ENCODE data around the gene PPCDC. TPM values are rescaled to one million over a fixed set of nuclear protein-coding genes. Genes with fewer than 3 reads are reported as not detected.

PPCDC gene
- total and polyA plus RNA-seq, 4 donors, result 7.4 to 9.3 (median 8.4) TPM

GRCh38 chr15:75029378-75030022 lies 6.1 kb downstream of the PPCDC start (continued):
- TF ChIP-seq CTCF (IDR thresholded peaks at IDR 0.05; ENCODE audit: low read depth, low read length, missing input control), result peak; percentile 97
- TF ChIP-seq GABPA (IDR thresholded peaks at IDR 0.05 in 1 of 2, conservative IDR thresholded peaks at IDR 0.05 in 1 of 2), result no peak

GRCh38 chr15:75030023-75030413 lies 6.6 kb downstream of the PPCDC start:
- peaks cover 7 to 22% (median 18%) of the 10 kb centered on the region in 4 donors for H3K4me1 ChIP-seq (ENCODE audit: control insufficient read depth in 4 of 4, insufficient read depth in 4 of 4, low read length in 3 of 4)
- H3K36me3 ChIP-seq (ENCODE audit: control insufficient read depth in 4 of 4, insufficient read depth in 3 of 4, low read depth in 1 of 4, low read length in 3 of 4), result no peaks in the 10 kb centered on the region
- 49% methylated on average over 2 of the region's 2 CpGs for WGBS
- H3K9me3 ChIP-seq (ENCODE audit: control insufficient read depth in 4 of 4, low read length in 3 of 4), result no peaks in the 10 kb centered on the region
- H3K27ac ChIP-seq (ENCODE audit: low read depth in 1 of 2, low read length in 2 of 2), result no peak overlapping the region
- H3K4me3 ChIP-seq (ENCODE audit: low read depth in 1 of 3, low read length in 3 of 3), result no peak overlapping the region
- TF ChIP-seq GABPA (IDR thresholded peaks at IDR 0.05 in 1 of 2, conservative IDR thresholded peaks at IDR 0.05 in 1 of 2) (no peak), FOXA2 (IDR thresholded peaks at IDR 0.05) (no peak), HNF4A (conservative IDR thresholded peaks at IDR 0.05) (no peak), MAX (IDR thresholded peaks at IDR 0.05) (no peak), RXRA (IDR thresholded peaks at IDR 0.05) (no peak), ATF3 (IDR thresholded peaks at IDR 0.05) (no peak), ZBTB33 (IDR thresholded peaks at IDR 0.05) (no peak), FOXA1 (IDR thresholded peaks at IDR 0.05) (no peak), JUND (IDR thresholded peaks at IDR 0.05) (no peak), YY1 (IDR thresholded peaks at IDR 0.05) (no peak)
- no peaks in the 10 kb centered on the region for H3K27me3 ChIP-seq (ENCODE audit: control insufficient read depth in 4 of 4, insufficient read depth in 4 of 4, low read length in 3 of 4)
- H3K9ac ChIP-seq (ENCODE audit: low read depth in 1 of 2, low read length in 2 of 2), result no peak overlapping the region
- no peak for DNase-seq (ENCODE audit: low spot score)

GRCh38 chr15:75030424-75030823 lies 7.0 kb downstream of the PPCDC start:
- DNase-seq (ENCODE audit: low spot score), result no peak
- H3K9ac ChIP-seq (ENCODE audit: low read depth in 1 of 2, low read length in 2 of 2), result no peak overlapping the region
- TF ChIP-seq TAF1 (conservative IDR thresholded peaks at IDR 0.05), result no peak
- no peak for TF ChIP-seq EGR1 (IDR thresholded peaks at IDR 0.05; ENCODE audit: low read depth in 2 of 2)
- no peak for TF ChIP-seq RAD21 (IDR thresholded peaks at IDR 0.05)
- no peak for TF ChIP-seq FOXA2 (IDR thresholded peaks at IDR 0.05)
- TF ChIP-seq JUND (IDR thresholded peaks at IDR 0.05), result no peak
- no peak for TF ChIP-seq HNF4A (conservative IDR thresholded peaks at IDR 0.05)
- no peak for TF ChIP-seq SP1 (IDR thresholded peaks at IDR 0.05)
- no peak for TF ChIP-seq ZBTB33 (IDR thresholded peaks at IDR 0.05)
- TF ChIP-seq NR2F2 (IDR thresholded peaks at IDR 0.05), result no peak
- TF ChIP-seq REST (IDR thresholded peaks at IDR 0.05), result no peak
- TF ChIP-seq YY1 (IDR thresholded peaks at IDR 0.05), result no peak
- no peak for TF ChIP-seq HNF4G (IDR thresholded peaks at IDR 0.05)
- TF ChIP-seq RXRA (IDR thresholded peaks at IDR 0.05), result no peak
- no peak for TF ChIP-seq ATF3 (IDR thresholded peaks at IDR 0.05)
- no peak for TF ChIP-seq GABPA (IDR thresholded peaks at IDR 0.05 in 1 of 2, conservative IDR thresholded peaks at IDR 0.05 in 1 of 2)

More at GRCh38 chr15:75030424-75030823, 7.0 kb downstream of the PPCDC start:
- WGBS, result 94% methylated on average over 4 of the region's 4 CpGs
- Histone ChIP-seq H3K27me3 (ENCODE audit: control insufficient read depth in 4 of 4, insufficient read depth in 4 of 4, low read length in 3 of 4) (no peaks in the 10 kb centered on the region), H3K36me3 (ENCODE audit: control insufficient read depth in 4 of 4, insufficient read depth in 3 of 4, low read depth in 1 of 4, low read length in 3 of 4) (no peaks in the 10 kb centered on the region), H3K27ac (ENCODE audit: low read depth in 1 of 2, low read length in 2 of 2) (no peak overlapping the region), H3K4me1 (ENCODE audit: control insufficient read depth in 4 of 4, insufficient read depth in 4 of 4, low read length in 3 of 4) (peaks cover 7 to 18% (median 14%) of the 10 kb centered on the region in 4 donors), H3K9me3 (ENCODE audit: control insufficient read depth in 4 of 4, low read length in 3 of 4) (no peaks in the 10 kb centered on the region), H3K4me3 (ENCODE audit: low read depth in 1 of 3, low read length in 3 of 3) (no peak overlapping the region)
